H1 (cell line): ENCODE data around the gene MORF4L1.

ENCODE experiments used
- ASH2L ChIP-seq: fragments of 200-600, 300-600 bp; sonication (generic); IDR thresholded peaks from one replicate; pipeline ENCODE4 v1.7.1; 2017; ENCODE audit warnings: low read length
- CEBPB ChIP-seq: IDR thresholded peaks from 2 replicates; pipeline ENCODE4 v1.6.1; 2012; ENCODE audit warnings: low read depth, low read length
- EGR1 ChIP-seq: IDR thresholded peaks from 2 replicates; pipeline ENCODE4 v1.6.1; 2011; ENCODE audit warnings: low read depth, low read length, borderline replicate concordance
- JUN ChIP-seq: IDR thresholded peaks from 2 replicates; pipeline ENCODE4 v1.6.1; 2011; ENCODE audit warnings: low read depth, mild to moderate bottlenecking, improper control_type of control experiment, low read length
- KDM1A ChIP-seq: fragments of 200-600, 300-600 bp; sonication (generic); IDR thresholded peaks from 2 replicates; pipeline ENCODE4 v1.7.1; 2016; ENCODE audit warnings: mild to moderate bottlenecking, low read length, borderline replicate concordance
- POLR2A ChIP-seq, 2 experiments: IDR thresholded peaks; 1 replicate in 1 of 2; 2 replicates in 1 of 2; pipeline ENCODE4 v1.6.1; 2011; ENCODE audit warnings: low read depth in 2 of 2, low read length in 2 of 2, mild to moderate bottlenecking in 2 of 2; ENCODE audit errors: control extremely low read depth in 1 of 2
- POLR2AphosphoS5 ChIP-seq: IDR thresholded peaks from 2 replicates; pipeline ENCODE4 v1.6.1; 2011; ENCODE audit warnings: low read depth, low read length
- RAD21 ChIP-seq, 2 experiments: IDR thresholded peaks in 1 of 2; conservative IDR thresholded peaks in 1 of 2; 2 replicates each; pipeline ENCODE4 v1.6.1; 2011; ENCODE audit warnings: low read depth in 2 of 2, low read length in 2 of 2, improper control_type of control experiment in 1 of 2, inconsistent platforms in 1 of 2, mild to moderate bottlenecking in 1 of 2, moderate library complexity in 1 of 2
- RNF2 ChIP-seq: fragments of 200-900, 300-1000 bp; sonication (generic); IDR thresholded peaks from 2 replicates; pipeline ENCODE4 v1.7.1; 2016; ENCODE audit warnings: borderline replicate concordance, low read depth, mild to moderate bottlenecking, antibody characterized with exemption, low read length; ENCODE audit not compliant: poor library complexity, severe bottlenecking; ENCODE audit errors: missing control alignments
- SUZ12 ChIP-seq: fragments of 200-600 bp; sonication (generic); IDR thresholded peaks from 2 replicates; pipeline ENCODE4 v1.6.1; 2012; ENCODE audit warnings: mild to moderate bottlenecking, inconsistent platforms, low read length, moderate library complexity, mixed read lengths
- TAF1 ChIP-seq: IDR thresholded peaks from 2 replicates; pipeline ENCODE4 v1.6.1; 2011; ENCODE audit warnings: mild to moderate bottlenecking, low read depth, low read length
- ZNF274 ChIP-seq: IDR thresholded peaks from 2 replicates; pipeline ENCODE4 v1.7.0; 2012; ENCODE audit warnings: low read length, borderline replicate concordance; ENCODE audit errors: extremely low read depth
- TF ChIP-seq, protein P1 (sequence below), 3 experiments: IDR thresholded peaks; 1 replicate in 2 of 3; 2 replicates in 1 of 3; pipeline versions ENCODE4 v1.5.1 to v1.6.1; 2011; ENCODE audit warnings: low read length in 3 of 3, mild to moderate bottlenecking in 3 of 3, inconsistent platforms in 2 of 3, low read depth in 1 of 3, moderate library complexity in 1 of 3; ENCODE audit not compliant: insufficient read depth in 1 of 3; ENCODE audit errors: control extremely low read depth in 1 of 3

DNA sequence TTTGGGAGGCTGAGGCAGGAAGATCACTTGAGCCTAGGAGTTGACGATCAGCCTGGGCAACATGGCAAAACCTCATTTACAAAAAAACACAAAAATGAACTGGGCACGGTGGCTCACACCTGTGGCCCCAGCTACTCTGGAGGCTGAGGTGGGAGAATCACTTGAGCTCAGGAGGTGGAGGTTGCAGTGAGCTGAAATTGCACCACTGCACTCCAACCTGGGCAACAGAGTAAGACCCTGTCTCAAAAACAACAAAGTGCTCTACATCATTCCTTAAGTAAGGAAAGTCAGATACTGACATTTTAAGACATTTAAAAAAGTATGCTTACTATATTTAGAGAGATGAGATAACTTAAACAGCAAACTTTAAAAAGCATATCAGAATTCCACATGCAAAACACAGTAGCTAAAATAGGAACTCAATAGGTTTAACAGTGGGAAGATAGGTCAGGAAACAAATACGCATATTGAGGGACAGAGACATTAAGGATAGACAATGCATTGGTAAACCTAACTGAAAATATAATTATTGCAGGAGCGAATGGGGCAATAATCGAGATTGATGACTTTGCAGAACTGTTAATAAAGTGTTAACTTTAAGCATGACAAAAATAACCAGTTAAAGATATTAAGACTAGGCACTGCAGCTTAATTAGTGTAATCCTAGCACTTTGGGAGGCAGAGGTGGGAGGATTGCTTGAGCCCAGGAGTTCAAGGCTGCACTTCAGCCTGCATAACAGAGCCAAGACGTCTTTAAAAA, 32.1 kb downstream of the MORF4L1 start:
- TF ChIP-seq, protein P1, sequence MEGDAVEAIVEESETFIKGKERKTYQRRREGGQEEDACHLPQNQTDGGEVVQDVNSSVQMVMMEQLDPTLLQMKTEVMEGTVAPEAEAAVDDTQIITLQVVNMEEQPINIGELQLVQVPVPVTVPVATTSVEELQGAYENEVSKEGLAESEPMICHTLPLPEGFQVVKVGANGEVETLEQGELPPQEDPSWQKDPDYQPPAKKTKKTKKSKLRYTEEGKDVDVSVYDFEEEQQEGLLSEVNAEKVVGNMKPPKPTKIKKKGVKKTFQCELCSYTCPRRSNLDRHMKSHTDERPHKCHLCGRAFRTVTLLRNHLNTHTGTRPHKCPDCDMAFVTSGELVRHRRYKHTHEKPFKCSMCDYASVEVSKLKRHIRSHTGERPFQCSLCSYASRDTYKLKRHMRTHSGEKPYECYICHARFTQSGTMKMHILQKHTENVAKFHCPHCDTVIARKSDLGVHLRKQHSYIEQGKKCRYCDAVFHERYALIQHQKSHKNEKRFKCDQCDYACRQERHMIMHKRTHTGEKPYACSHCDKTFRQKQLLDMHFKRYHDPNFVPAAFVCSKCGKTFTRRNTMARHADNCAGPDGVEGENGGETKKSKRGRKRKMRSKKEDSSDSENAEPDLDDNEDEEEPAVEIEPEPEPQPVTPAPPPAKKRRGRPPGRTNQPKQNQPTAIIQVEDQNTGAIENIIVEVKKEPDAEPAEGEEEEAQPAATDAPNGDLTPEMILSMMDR (IDR thresholded peaks at IDR 0.05; ENCODE audit: control extremely low read depth in 1 of 3, insufficient read depth in 1 of 3, low read depth in 1 of 3, low read length in 3 of 3) = no peak
- TF ChIP-seq ASH2L (no peak), POLR2AphosphoS5 (no peak), RAD21 (IDR thresholded peaks at IDR 0.05 in 1 of 2, conservative IDR thresholded peaks at IDR 0.05 in 1 of 2; ENCODE audit: low read depth in 2 of 2, low read length in 2 of 2) (no peak), POLR2A (IDR thresholded peaks at IDR 0.05; ENCODE audit: control extremely low read depth in 1 of 2, low read depth in 2 of 2, low read length in 2 of 2) (no peak), TAF1 (no peak), RNF2 (no peak), ZNF274 (no peak), EGR1 (no peak), KDM1A (no peak), JUN (no peak), SUZ12 (no peak), CEBPB (no peak)
